Left renal cortex interstitium (tissue), 4 donors: Measurements from ENCODE around the gene CAMK1D. TPM values are rescaled to one million over a fixed set of nuclear protein-coding genes. Genes with fewer than 3 reads are reported as not detected.
"Not testable (repeated sequence)": the region's sequence is repeated elsewhere in the genome, so short reads cannot be mapped to it uniquely, and the experiment has no call there.

Source experiments
- DNase-seq, 4 donors: peaks; one replicate each; pipeline ENCODE4 v3.0.0-alpha.2; 2013; ENCODE audit warnings: low read depth in 4 of 4, low spot score in 2 of 4, missing footprints in 1 of 4
- polyA plus RNA-seq, 4 donors: library from polyadenylated mRNA; unstranded; fragments of 120-200 nt; gene quantifications; one replicate each; pipeline ENCODE4 v1.2.1, GENCODE V29; 2013; ENCODE audit not compliant: insufficient read length in 4 of 4

Gene CAMK1D
- polyA plus RNA-seq, 4 donors: 10.1 to 13.0 (median 10.8) TPM

DNA sequence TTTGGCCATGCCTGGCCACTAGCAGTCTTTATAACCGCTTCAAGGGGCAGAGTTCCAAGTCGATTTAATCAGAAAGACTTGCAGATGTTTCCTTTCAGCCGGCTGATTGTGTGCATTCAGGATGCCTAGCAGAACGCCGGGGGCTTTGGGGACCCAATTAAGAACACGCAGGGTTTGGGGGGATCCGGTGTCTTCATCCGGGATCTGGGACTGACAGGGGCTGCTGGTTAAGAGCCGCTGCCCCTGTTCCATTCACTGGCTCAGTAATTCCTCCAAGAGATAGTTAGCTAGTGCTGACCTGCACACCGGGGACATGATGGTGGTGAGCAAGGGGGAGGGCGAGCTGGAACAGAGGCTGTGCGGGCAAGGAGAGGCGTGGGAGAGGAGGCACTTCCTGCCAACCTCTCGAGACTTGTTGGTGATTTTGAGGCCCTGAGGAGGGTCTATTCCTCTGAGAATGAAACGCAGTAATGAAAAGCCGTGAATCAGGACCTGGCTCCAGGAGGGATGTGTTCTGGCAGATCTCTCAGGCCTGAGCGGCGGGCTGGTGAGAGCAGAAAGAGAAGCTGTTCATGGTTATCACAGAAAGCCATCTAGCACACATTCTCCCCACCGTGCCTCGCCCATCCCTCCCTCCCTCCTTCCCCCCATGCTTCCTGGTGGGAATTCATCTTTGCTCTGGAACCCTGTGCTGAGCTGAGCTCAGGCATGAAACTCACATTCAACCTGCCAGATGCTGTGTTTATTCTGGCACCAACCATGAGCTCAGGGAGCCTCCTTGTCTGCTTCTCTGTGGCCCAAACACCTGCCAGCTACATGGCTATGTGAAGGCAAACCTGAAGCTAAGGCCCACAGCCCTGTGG is 500.2 kb downstream of the CAMK1D start:
- no peak for DNase-seq

DNA sequence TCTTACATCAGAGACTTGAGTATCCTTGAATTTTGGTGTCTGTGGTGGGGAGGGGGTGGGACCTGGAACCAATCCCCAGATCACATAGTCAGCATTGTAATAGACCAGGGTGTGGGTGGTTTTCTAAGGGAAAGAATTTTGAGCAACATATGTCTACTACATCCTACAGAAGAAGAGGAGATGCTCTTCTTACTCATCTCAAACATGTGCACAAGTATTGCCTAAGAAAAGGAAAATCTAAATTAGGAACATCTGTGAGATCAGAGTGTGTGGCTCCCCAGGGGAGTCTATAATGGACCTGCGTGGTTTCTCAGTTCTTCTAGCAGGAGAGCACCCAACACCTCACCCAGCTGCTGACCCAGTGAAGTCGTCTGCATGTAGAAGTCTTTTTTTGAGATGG is 503.3 kb downstream of the CAMK1D start:
- no peak for DNase-seq

DNA sequence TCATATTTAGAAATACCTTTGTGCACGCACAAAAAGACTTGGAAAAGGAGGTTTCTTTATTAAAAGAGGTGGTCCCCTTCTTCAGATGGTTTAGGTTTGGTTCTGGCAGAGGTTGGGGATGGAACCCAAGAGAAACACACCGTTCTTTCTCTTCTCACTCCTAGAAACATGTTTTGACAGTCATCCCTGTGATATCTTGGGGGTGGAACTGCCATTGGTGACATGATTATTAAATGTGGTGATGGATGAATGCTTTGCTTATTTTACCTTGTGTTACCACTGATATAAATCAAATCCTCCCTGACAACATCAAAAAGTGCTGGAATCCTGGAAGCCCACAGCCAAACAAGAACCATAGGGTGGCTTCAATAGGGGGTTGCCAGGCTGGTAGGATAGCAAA is 505.6 kb downstream of the CAMK1D start:
- no peak for DNase-seq

DNA sequence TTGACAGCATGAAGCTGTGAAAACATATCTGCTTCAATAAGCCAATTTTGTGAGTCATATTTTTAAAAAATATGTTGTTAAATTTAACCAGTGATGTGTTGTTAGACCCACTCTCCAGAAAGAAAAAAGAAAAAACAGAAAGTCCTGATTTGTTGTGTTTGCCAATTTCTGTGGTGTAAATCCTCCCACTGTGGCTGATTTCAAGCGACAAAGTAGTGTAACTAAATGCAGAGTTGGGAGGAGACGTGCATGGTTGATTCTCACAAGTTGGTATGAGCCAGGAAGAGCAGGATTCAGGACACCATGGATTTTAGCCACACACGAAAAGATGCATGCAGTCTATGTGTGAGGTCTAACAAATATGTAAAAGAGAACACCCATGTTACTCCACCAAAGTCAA is 513.1 kb downstream of the CAMK1D start:
- no peak for DNase-seq

DNA sequence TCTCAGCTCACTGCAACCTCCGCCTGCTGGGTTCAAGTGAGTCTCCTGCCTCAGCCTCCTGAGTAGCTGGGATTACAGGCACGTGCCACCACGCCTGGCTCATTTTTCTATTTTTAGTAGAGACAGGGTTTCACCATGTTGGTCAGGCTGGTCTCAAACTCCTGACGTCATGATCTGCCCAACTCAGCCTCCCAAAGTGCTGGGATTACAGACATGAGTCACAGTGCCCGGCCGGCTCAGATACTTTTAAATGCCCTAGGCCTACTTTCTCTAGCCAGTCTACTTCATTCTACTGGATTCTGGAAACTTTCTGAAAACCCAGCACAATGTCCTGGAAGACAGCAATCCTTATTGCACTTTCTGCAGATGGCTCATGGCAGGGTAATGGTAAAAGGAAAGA is 516.2 kb downstream of the CAMK1D start:
- DNase-seq: not testable (repeated sequence)

DNA sequence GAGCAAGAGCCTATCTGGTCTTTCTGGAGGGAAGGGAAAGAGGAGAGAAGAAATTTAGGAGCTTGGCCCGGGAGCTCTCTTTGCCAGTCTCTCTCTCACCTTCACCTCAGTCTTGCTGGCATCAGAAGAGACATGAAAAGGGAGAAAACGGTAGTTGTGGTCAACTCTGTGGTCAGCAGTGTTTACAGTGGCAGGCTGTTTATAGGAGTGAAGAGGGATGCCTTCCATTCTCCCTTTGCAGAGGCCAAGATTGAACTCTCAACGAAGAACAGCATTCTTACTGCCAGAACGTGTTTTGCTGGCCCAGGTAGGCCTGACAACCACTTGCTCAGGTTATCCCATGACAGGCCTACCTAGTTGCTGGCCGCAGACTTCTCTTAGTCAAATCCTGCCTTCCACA is 518.9 kb downstream of the CAMK1D start:
- no peak for DNase-seq

DNA sequence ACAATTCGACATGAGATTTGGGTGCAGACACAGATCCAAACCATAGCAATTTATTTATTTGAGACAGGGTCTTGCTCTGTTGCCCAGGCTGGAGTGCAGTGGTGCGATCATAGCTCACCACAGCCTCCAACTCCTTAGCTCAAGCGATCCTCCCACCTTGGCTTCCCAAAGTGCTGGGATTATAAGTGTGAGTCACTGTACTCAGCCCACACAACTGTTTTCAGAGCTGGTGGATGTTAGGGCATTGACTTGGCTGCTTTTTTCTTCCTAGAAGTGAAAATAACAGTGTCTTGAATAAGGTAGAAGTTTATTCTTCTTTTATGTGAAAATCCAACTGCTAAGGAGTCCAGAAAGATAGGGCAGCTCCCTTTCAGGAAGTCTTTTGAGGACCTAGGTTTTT is 520.1 kb downstream of the CAMK1D start:
- DNase-seq: no peak

DNA sequence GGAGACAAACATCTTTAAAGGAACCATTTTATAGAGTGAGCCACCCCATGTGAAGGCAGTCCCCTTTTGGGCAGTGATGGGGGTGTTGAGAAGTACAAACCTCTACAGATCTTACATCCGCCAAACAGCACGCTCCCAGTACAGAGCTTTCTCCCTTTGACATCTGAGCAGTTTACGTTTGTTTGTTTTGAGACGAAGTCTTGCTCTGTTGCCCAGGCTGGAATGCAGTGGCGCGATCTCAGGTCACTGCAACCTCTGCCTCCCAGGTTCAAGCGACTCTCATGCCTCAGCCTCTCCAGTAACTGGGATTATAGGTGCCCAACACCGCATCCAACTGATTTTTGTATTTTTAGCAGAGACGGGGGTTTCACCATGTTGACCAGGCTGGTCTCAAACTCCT is 523.2 kb downstream of the CAMK1D start:
- DNase-seq: peak in 1 of 4 donors; percentile 19

DNA sequence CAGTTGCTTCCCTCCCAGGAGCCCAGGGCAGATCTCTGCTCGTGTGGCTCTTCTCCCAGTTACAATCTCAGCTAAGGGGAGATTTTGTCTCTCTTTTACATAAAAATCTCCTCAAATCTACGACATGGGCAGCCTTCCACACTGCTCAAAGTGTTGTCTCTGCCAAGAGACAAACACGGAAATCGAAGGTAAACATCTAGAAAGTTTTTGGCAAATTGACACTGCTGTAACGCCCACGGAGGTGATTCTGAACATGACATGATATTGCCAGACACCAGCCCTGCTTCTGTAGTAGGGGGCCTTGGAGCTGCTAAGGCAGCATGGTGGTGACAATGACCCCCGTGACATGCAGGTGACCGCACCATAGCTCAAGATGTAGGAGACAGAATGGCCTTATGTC is 523.8 kb downstream of the CAMK1D start:
- no peak for DNase-seq

DNA sequence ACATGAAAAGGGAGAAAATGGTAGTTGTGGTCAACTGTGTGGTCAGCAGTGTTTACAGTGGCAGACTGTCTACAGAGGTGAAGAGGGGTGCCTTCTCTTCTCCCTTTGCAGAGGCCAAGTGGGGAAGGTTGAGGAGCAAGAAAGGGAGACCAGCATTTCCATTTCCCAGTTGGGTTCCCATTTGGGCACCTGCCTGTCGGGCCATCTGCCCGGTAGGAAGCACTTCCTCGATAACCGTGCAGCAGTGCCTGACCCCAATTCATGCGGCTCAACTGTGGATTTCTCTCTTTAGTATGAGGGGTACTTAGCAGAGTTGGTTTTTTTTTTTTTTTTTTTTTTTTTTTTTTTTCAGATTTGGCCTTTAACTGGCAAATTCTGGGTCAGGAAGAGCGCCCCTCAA is 525.2 kb downstream of the CAMK1D start:
- DNase-seq: no peak

DNA sequence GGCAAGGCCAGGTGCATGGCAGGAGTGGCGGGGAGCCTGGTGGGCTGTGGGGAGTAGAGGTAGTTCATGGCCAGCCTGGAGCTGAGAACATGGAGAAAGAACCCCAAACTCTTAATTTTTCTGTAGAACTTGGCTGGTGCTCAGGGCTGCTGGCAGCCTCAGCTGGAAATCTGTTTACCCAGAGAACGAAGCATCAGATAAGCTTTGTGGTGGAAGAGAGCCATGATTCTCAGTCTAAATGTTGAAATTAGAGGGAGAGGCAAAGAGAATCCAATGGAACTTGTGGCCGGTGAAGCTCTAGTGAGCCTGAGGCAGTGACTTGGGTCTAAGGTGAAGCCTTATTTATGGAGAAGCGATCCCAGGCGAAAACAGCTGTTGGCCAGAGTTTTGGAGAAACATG is 525.8 kb downstream of the CAMK1D start:
- DNase-seq: no peak

DNA sequence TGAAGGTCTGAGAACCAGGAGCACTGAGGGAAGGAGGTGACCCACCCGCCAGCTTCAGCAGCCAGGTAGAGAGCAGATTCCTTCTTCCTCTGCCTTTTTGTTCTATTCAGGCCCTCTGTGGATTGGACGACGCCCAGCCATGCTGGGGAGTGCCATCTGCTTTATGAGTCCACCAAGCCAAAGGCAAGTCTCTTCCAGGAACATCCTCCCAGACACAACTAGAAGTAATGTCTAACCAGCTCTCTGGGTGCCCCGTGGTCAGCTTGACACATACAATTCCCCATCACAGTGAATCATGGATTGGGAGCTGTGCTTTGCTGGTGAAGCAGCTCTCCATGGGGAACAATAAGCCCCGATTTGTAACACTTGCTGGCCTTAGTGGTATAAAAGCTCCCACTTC is 526.9 kb downstream of the CAMK1D start:
- DNase-seq: no peak

DNA sequence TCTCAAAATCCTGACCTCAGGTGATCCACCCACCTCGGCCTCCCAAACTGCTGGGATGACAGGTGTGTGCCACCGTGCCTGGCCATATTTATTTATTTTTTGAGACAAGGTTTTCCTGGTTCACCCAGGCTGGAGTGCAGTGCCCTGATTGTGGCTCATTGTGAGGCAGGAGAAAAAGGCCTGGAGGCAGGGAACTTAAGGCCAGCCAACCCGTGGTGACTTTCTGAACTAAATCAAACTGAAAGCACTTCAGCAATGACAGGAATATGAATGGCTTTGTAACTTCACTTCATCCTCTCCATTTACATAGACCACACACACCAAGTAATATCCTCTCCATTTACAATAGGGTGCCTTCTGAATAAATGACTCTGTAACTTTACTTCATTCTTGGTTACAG is 527.8 kb downstream of the CAMK1D start:
- DNase-seq: no peak

DNA sequence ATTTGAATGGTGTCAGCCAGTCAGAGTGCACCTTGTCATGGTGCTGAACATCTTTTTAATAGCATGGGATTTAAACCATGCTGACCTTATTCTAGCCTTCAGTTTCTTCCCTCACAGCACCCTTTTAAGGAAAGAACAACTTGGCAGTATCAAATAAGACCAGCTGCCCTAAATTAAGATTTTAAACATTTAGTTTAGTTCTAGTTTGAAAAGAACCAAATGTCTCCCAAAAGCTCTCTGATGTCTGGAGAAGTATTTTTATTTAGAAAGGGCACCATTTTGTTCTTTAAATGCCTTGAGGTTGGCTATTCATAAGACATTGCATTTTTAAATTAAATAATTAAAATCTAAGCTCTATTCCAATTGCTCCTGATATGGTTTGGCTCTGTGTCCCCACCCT is 531.1 kb downstream of the CAMK1D start:
- no peak for DNase-seq

DNA sequence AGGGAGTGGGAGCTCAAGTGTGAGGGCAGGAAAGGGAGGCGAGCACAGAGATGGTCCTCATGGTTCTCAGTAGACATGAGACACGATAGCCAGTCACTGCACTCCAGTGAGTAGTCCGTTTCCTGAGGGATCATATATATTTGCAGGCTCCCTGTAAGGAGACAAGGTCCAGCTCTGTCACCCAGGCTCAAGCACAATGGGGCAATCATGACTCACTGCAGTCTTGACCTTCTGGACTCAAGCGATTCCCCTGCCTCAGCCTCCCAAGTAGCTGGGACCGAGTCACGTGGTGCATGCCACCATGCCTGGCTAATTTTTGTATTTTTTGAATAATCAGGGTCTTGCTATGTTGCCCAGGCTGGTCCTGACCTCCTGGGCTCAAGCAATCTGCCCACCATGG is 535.5 kb downstream of the CAMK1D start:
- no peak for DNase-seq

Other genes with a start within 250 kb of the CAMK1D start
- 10 to 100 TPM; 11.8 to 24.5 (median 17.9) TPM for gene SEC61A2, start 219.9 kb upstream of the CAMK1D start, polyA plus RNA-seq
- gene NUDT5, start 153.7 kb upstream of the CAMK1D start, polyA plus RNA-seq: 10 to 100 TPM; 72.4 to 89.8 (median 80.7) TPM
- gene CDC123, start 153.4 kb upstream of the CAMK1D start, polyA plus RNA-seq: 100 to 1,000 TPM; 110 to 130 (median 120) TPM